SK-N-SH treated with all-trans-retinoic acid at 6 μM for 48 hours (cell line): ENCODE data around the gene ARID3A.

Experiments used
- ARNTL ChIP-seq: fragments of 450-650 bp; formaldehyde crosslinking; IDR thresholded peaks from 2 replicates; pipeline ENCODE4 v1.5.0; 2020; ENCODE audit warnings: low read depth, mild to moderate bottlenecking, moderate library complexity, borderline replicate concordance
- BACH2 ChIP-seq: fragments of 250-450 bp; sonication (Bioruptor Pico); IDR thresholded peaks from 2 replicates; pipeline ENCODE4 v1.9.0; 2021; ENCODE audit warnings: mild to moderate bottlenecking, borderline replicate concordance
- CREB5 ChIP-seq: fragments of 250-450 bp; sonication (Bioruptor Pico); IDR thresholded peaks from 2 replicates; pipeline ENCODE4 v1.5.1; 2020; ENCODE audit warnings: low read depth, mild to moderate bottlenecking, moderate library complexity
- CSDC2 ChIP-seq: fragments of 250-450 bp; sonication (Bioruptor Pico); IDR thresholded peaks from 2 replicates; pipeline ENCODE4 v1.5.0; 2020; ENCODE audit warnings: mild to moderate bottlenecking, moderate library complexity
- ESRRG ChIP-seq: fragments of 250-450 bp; sonication (Bioruptor Pico); IDR thresholded peaks from 2 replicates; pipeline ENCODE4 v1.6.1; 2021; ENCODE audit warnings: mild to moderate bottlenecking
- ISL1 ChIP-seq: fragments of 250-450 bp; sonication (Bioruptor Pico); IDR thresholded peaks from 2 replicates; pipeline ENCODE4 v2.1.2; 2022; ENCODE audit warnings: mild to moderate bottlenecking, moderate library complexity
- PPARA ChIP-seq: fragments of 250-450 bp; sonication (Bioruptor Pico); IDR thresholded peaks from 2 replicates; pipeline ENCODE4 v1.5.0; 2020; ENCODE audit warnings: mild to moderate bottlenecking, borderline replicate concordance
- SNAI2 ChIP-seq: fragments of 250-450 bp; sonication (Bioruptor Pico); IDR thresholded peaks from 2 replicates; pipeline ENCODE4 v1.5.0; 2020; ENCODE audit warnings: mild to moderate bottlenecking, moderate library complexity
- TCF4 ChIP-seq: fragments of 250-450 bp; sonication (Bioruptor Pico); IDR thresholded peaks from 2 replicates; pipeline ENCODE4 v1.8.0; 2021; ENCODE audit warnings: mild to moderate bottlenecking, moderate library complexity, borderline replicate concordance
- TOX ChIP-seq: fragments of 250-450 bp; sonication (Bioruptor Pico); IDR thresholded peaks from 2 replicates; pipeline ENCODE4 v1.8.0; 2021; ENCODE audit warnings: mild to moderate bottlenecking, moderate library complexity, borderline replicate concordance
- ZFP3 ChIP-seq: fragments of 250-450 bp; sonication (Bioruptor Pico); IDR thresholded peaks from 2 replicates; pipeline ENCODE4 v1.5.0; 2020; ENCODE audit warnings: mild to moderate bottlenecking, moderate library complexity
- ZNF565 ChIP-seq: fragments of 450-650 bp; formaldehyde crosslinking; conservative IDR thresholded peaks from 2 replicates; pipeline ENCODE4 v1.5.0; 2020; ENCODE audit warnings: low read depth, mild to moderate bottlenecking, moderate library complexity
- ZNF8 ChIP-seq: fragments of 450-650 bp; formaldehyde crosslinking; IDR thresholded peaks from 2 replicates; pipeline ENCODE4 v1.5.0; 2020; ENCODE audit warnings: mild to moderate bottlenecking, moderate library complexity

- TF ChIP-seq ZNF565 (CRISPR knock-in tag) (no peak), CREB5 (no peak), TOX (CRISPR knock-in tag) (no peak), ARNTL (CRISPR knock-in tag) (no peak), ZFP3 (CRISPR knock-in tag) (no peak), SNAI2 (no peak), CSDC2 (CRISPR knock-in tag) (no peak), ESRRG (CRISPR knock-in tag) (no peak), ZNF8 (CRISPR knock-in tag) (no peak), BACH2 (no peak), PPARA (CRISPR knock-in tag) (no peak), TCF4 (CRISPR knock-in tag) (no peak), ISL1 (CRISPR knock-in tag) (no peak)
These were observed 13.6 kb downstream of the ARID3A start for GRCh38 chr19:939439-939838.
